Psoas muscle (tissue), 8 donors: ENCODE measurements around the gene ABCA12. TPM values are rescaled to one million over a fixed set of nuclear protein-coding genes. Genes with fewer than 3 reads are reported as not detected.

Experiments
- ATAC-seq, 4 donors: fragments of 200-7000 bp; cut with Tn5 transposase; one replicate each; pipeline ENCODE4 v1.9.1; 2020; ENCODE audit warnings: moderate library complexity in 3 of 4, mild to moderate bottlenecking in 2 of 4
- DNase-seq, 2 donors: peaks; one replicate each; pipeline ENCODE4 v3.0.0-alpha.2; 2020
- H3K27ac ChIP-seq: fragments of 200-600 bp; one replicate; pipeline ENCODE4 v1.8.0; 2022
- H3K27me3 ChIP-seq, 3 donors: fragments of 200-600 bp in 1 of 3; one replicate each; pipeline versions ENCODE4 v1.6.1 to v1.8.0; 2013 to 2022; ENCODE audit warnings: low read length in 2 of 3, mild to moderate bottlenecking in 2 of 3, moderate library complexity in 1 of 3; ENCODE audit not compliant: insufficient read depth in 3 of 3
- H3K36me3 ChIP-seq, 2 donors: fragments of 200-600 bp in 1 of 2; one replicate each; pipeline versions ENCODE4 v1.6.1 to v1.8.0; 2013 to 2022; ENCODE audit warnings: low read depth in 1 of 2, mild to moderate bottlenecking in 1 of 2, moderate library complexity in 1 of 2; ENCODE audit not compliant: insufficient read depth in 1 of 2
- H3K4me1 ChIP-seq: fragments of 200-600 bp; one replicate; pipeline ENCODE4 v1.8.0; 2022
- H3K4me3 ChIP-seq: fragments of 200-600 bp; one replicate; pipeline ENCODE4 v1.8.0; 2022; ENCODE audit warnings: mild to moderate bottlenecking
- H3K9me3 ChIP-seq: fragments of 200-600 bp; one replicate; pipeline ENCODE4 v1.8.0; 2022
- CTCF ChIP-seq: fragments of 200-600 bp; IDR thresholded peaks from one replicate; pipeline ENCODE4 v1.8.0; 2022; ENCODE audit warnings: antibody characterized with exemption
- WGBS, 3 donors: extraction: QIAGEN DNeasy Blood & Tissue Kit; methylation state at CpG; one replicate each; pipeline versions ENCODE4 v1.1.6 to v1.1.7; 2013; 5-methylcytosine and 5-hydroxymethylcytosine counted together
- intact Hi-C, 2 donors: fragments of 100-400 bp; cut with DNase I; formaldehyde crosslinking; loops; one replicate each; pipeline versions ENCODE4 v1.11.0 to v1.14.2; 2022
- long read RNA-seq, 2 donors: library from polyadenylated mRNA; unstranded; transcript quantifications; one replicate each; pipeline ENCODE4 v2.0.0, GENCODE V29; 2021
- polyA plus RNA-seq, 3 donors: library from polyadenylated mRNA; stranded (reverse); fragments of 200-250 nt; gene quantifications; one replicate each; pipeline ENCODE4 v1.2.3, GENCODE V29; 2013
- total RNA-seq, 4 donors: library from RNA; stranded (reverse); fragmentation: NEBNext Ultra II Directional in 2 of 4; extraction: Animal tissue kit (Norgen Biotek cat#: 25700) in 2 of 4; gene quantifications; one replicate each; pipeline versions ENCODE4 v1.2.1 to v1.2.4, GENCODE V29; 2021 to 2023
- donor health status: healthy with polysubstance abuse.
- donor health status: DM: no; HTN: no; CAD: no; lungs with moderate emphysema.
- donor health status: Bipolar disorder and iron deficiency.
- donor health status: healthy.
- donor health status: DM: yes; HTN: yes; CAD: no.
- donor health status: DM: no; HTN: no; CAD: no.
- donor health status: DM: no; HTN: no; CAD: no.
- donor health status: DM: yes; HTN: yes; CAD: no.

The ABCA12 gene
- total RNA-seq: not detected
- polyA plus RNA-seq: not detected
- long read RNA-seq, donor 1: 0 reads
- long read RNA-seq, donor 2: 0 reads

- TF ChIP-seq CTCF: no peak
- no peaks in the 10 kb centered on the region for H3K9me3 ChIP-seq
- no peak within 1 kb of the TSS for H3K27ac ChIP-seq
- H3K27me3 ChIP-seq: no peaks in the 10 kb centered on the region
- WGBS, 3 donors: 74 to 77% (median 77%) methylated on average over 2 of the region's 2 CpGs
- ATAC-seq: no peak
- H3K4me1 ChIP-seq: no peaks in the 10 kb centered on the region
- intact Hi-C loops: no loop called here
- H3K36me3 ChIP-seq: no peaks in the 10 kb centered on the region
- H3K4me3 ChIP-seq: no peak within 1 kb of the TSS
- DNase-seq: no peak
Observed at GRCh38 chr2:215138479-215138878, at the start of gene ABCA12. Gene ABCA12 (minus strand): TSS chr2:215138626. CDS start chr2:215138208, 418 bp downstream.

GRCh38 chr2:215188078-215188477, 49.7 kb upstream of the ABCA12 start:
- DNase-seq: no peak
- intact Hi-C loops: no loop called here

GRCh38 chr2:215186021-215186420, 47.6 kb upstream of the ABCA12 start:
- TF ChIP-seq CTCF: no peak
- H3K4me3 ChIP-seq: no peak overlapping the region
- WGBS, 3 donors: 57 to 66% (median 63%) methylated on average over 1 of the region's 1 CpG
- no peaks in the 10 kb centered on the region for H3K9me3 ChIP-seq
- H3K27ac ChIP-seq: no peak overlapping the region
- ATAC-seq (no peak), DNase-seq (no peak)
- H3K4me1 ChIP-seq: no peaks in the 10 kb centered on the region
- H3K27me3 ChIP-seq: no peaks in the 10 kb centered on the region
- intact Hi-C loops: no loop called here
- no peaks in the 10 kb centered on the region for H3K36me3 ChIP-seq

More at GRCh38 chr2:215188078-215188477, 49.7 kb upstream of the ABCA12 start:
- no peak overlapping the region for H3K4me3 ChIP-seq
- H3K4me1 ChIP-seq: no peaks in the 10 kb centered on the region
- H3K27me3 ChIP-seq: no peaks in the 10 kb centered on the region
- no peak overlapping the region for H3K27ac ChIP-seq
- H3K9me3 ChIP-seq: no peaks in the 10 kb centered on the region
- H3K36me3 ChIP-seq: no peaks in the 10 kb centered on the region
- no peak for TF ChIP-seq CTCF
- no peak for ATAC-seq

- no peaks in the 10 kb centered on the region for H3K36me3 ChIP-seq
Observed at GRCh38 chr2:215178121-215178520, 39.7 kb upstream of the ABCA12 start.

More at GRCh38 chr2:215178121-215178520, 39.7 kb upstream of the ABCA12 start:
- Histone ChIP-seq H3K4me1 (no peaks in the 10 kb centered on the region), H3K9me3 (no peaks in the 10 kb centered on the region), H3K27ac (no peak overlapping the region), H3K4me3 (no peak overlapping the region), H3K27me3 (no peaks in the 10 kb centered on the region)
- ATAC-seq (no peak), DNase-seq (no peak)
- TF ChIP-seq CTCF: no peak
- 65 to 77% (median 75%) methylated on average over 4 of the region's 4 CpGs for WGBS, 3 donors
- intact Hi-C loops: no loop called here
